CD4-positive, alpha-beta T cell treated with Interleukin-15 for 4 hours (primary cell): Measurements from ENCODE around the gene IFT25.

Experiments used
- DNase-seq: peaks from one replicate; pipeline ENCODE4 v3.0.0-alpha.2; 2020; ENCODE audit warnings: low spot score

Gene IFT25

DNA sequence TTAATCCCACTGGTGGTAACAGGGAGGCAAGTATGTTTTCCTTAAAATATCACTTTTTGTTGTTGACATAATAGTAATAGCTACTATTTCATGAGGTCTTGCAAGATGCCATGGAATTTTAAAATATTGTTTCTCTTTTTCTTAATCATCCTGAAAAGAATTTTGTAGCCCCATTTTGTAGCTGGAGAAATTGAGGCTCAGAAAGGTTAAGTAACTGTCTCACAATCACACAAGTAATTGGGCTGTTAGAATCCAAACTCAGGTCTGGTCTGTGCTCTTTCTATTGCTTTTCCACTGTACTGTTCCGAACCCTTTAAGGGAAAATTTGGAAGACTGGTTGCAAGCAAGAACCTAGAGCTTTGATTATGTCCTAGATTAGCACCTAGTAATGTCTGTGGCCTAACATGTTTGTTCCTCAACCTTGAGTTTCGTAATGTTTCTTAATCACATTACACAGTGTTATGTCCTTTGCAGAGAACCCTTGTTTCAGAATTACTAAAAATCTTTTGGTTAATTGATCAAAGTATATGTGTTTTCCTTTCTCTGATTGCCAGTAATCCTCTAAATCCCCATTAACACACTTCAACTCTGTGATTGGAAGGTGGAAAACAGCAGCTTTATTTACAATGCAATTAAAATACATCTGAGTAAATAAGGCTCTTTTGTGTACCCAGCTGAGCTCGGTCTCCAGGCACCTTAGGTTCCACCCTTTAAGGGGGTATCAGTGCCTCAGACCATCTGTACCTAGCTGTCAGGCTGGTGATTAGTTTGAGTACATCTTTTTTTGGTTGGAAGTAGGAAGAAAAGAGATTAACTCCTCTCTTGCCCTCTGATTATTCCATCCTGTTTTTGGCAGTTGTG lies 11.0 kb upstream of the IFT25 start:
- DNase-seq: no peak

DNA sequence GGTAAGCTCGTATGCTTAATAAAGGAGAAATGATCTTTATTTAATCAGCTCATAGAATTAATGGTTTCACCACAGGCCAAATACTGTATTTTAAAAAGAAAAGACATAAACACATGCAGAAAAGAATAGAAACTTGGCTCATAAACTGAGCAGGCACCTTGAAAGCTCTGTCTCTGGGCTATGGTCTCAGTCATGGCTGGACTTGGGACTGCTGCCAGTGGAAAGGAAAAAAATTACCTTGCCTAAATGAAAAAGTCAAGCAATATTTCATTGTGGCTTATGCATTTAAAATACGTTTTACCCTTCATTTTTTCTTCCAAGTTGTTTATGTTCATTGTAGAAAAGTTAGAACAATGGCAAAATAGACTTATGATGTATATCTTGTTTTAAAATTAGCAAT lies 8.6 kb upstream of the IFT25 start:
- no peak for DNase-seq

DNA sequence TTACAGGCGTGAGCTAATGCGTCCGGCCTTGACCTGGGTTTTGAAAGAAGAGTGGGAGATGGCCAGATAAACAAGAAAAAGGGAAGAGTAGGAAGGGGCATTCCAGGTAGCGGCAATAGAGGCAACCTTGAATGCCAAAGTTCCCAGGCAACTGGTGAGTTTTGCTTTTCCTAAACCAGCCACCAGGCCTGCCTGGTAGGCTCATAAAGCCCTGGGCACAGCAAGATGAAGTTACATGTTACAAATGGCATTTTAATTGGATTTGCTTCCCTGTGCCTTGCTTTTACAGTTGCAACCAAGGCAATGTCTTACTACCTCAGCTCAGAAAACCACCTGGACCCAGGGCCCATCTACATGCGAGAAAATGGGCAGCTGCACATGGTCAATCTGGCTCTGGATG lies 6.2 kb upstream of the IFT25 start:
- DNase-seq: no peak

DNA sequence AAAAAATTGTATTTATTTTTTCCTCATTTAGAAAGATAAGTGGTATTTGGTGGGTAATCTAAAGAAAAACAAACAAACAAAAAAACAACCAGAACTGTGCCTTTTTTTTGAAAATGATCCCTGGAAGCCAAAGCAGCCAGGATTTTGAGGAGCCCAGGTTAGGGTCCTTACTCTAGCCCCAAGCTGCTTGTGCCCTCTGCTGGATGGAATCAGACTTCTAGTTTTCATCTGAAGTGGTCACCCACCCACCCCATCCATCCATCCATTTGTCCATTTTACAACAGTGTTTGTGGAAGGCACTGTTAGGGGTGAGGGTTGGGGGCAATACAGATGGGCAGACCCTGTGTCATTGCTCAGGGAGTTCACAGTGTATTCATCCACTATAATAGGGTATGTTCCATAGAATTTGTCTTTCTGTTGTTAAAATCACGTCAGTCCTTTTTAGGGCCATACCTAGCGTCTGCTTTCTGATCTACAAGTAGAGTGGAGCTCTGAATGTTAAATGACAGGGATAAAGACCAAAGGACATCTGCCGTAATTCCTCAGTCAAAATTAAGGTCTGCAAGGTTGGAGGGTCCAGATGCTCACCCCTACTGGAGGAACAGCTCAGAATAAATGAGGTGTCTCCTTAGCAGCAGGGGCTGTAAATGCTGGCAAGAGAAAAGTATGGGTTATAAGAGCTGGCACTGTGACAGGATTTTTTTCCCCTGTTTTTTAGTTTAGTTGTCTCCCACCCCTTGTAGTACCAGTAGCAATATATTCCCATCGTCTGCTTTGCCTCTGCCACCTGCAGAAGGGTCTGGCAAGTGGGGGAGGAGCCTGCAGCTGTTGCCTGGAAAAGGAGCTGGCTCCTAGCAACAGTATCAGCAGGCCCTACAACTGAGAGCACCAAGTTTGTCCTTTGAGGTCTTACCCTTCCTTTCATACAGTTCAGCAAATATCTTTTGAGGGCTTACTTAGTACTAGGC lies 3.8 kb upstream of the IFT25 start:
- peak; percentile 29 for DNase-seq

DNA sequence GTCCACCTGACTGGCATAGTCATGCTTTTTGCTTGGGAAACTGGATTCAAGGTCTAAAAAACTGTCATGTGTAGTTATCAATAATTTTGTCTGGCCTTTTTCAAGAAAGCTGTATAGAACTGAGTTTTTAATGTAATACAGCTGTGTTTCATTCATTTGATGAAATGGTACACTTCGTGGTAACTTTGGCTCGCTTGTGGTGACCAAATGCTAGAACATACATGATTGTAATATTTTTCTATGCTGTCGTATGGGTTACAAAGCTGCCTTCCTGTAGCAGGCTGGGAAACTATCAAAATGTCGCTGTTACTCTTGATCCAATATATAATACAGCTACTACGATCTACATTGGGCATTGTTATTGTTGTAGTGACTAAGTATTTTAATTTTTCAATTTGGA lies 2.8 kb upstream of the IFT25 start:
- DNase-seq: no peak

DNA sequence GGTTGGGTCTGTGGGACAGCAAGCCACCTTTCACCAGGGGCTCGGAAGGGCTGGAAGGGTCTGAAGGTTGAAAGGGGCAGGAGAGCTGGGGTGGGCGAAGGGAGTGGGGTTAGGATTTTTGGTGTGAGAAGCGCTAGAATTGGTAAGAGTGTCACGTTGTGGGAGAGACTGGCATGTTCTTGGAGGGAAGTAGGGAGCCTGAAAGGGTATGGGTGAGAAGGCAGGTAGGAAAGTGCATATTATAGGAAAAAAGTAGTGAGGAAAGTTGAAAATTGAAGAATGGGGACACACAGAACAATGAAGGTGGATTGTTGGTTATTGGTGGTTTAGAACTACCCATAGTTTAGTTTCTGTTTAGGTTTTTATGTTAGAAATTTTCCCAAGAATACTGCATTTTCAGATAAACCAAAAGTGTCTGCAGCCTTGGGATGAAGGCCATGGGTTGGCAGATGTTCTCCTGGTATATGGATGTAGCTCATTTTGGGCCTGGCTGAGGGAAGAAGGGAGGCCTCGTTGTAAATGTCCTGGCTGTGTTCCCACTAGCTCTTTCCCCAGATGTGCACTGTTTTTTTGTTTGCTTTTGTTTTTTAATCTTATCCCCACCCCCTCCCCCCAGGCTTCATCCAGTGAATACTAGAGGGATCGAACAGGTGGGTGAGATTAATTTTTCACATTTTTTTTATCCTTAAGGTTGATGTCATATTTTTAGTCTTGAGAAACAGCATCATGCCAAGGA lies 1.8 kb upstream of the IFT25 start:
- no peak for DNase-seq

DNA sequence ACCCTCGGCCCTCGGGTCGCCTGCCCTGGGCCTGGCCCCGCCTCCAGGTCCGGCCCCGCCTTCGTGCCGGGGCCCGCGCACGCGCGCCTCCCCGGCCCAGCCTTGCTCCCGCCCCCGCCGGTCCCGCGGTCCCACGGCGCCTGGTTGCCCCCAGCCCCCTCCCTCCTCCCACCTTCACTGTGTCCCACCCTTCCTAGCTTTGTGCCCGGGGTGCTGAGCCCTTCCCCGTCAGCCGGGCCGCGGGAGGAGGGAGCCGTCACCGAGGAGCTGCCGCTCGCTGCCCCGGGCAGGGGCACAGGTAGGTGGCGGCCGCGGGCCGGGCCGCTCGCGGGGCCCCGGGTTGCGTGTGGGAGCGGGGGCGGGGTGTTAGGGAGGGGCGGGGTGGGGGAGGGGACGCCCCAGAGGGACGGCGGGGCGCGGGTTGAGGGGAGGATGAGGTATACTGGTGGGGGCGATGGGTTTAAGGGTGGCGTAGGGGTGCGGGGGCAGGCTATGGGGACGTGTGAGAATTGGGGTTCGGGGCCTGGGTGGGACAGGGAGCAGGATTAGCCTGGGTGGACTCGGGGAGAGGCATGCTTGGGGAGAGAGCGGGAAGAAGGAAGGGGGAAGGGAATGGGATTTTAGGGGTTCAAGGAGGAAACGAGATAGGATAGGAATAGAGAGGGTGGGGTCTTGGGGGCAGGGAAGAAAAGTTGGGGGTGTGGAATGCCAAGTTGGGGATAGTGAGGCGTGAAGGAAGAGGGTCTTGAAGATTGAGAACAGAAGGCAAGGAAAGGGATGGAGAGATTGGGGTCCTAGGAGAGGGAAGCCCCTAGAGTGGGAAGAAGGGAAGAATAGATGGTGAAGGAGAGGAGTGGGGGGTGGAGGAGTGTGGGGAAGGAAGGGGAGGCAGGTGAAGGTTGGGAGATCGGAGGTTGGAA lies 1.0 kb upstream of the IFT25 start, which contains the start of gene LRRC42:
TSS of gene LRRC42 (plus strand) at position 99 of the 920 bp plus-strand sequence. CDS start 5,650 bp downstream, outside the sequence.
- no peak for DNase-seq

DNA sequence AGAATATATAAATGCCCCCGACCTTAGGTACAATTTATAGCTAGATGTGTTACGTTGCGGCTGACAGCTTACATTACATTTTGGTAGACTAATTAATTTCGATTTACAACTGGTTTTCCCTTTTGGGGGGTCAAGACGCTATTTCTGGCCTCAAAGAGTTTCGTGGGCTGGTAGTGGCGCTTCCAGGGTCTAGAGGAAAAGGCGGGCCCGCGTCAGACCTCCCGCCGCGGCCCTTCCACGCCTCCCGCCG lies 391 bp downstream of the IFT25 start:
- peak; percentile 4 for DNase-seq

DNA sequence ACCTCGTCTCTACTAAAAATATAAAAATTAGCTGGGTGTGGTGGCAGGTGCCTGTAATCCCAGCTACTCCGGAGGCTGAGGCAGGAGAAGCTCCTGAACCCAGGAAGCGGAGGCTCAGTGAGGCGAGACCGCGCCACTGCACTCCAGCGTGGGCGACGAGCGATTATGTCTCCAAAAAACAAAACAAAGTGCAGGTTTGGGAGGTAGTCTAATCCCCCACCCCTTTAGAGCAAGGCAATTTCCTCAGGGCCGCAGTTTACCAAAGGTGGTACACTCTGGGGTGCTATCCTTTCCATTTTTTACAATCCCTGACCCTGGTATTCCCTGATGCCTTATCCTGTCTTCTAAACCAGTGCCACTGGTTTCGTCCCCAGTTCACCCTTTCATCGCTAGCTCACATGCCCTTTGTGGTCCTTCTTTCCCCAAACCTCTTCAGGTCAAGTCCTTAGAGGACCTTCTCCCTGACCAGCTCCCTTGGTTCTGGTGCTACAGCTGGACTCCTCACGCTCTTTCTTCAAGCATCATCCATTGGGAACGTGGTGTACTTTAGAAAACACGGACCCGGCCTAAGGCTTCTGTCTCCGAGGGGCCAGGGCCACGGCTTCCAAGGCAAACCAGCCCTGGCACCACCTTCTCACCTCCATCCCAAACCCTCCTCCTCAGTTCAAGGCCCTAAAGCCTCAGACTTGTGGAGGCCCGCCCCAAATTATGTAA lies 873 bp downstream of the IFT25 start:
- no peak for DNase-seq

DNA sequence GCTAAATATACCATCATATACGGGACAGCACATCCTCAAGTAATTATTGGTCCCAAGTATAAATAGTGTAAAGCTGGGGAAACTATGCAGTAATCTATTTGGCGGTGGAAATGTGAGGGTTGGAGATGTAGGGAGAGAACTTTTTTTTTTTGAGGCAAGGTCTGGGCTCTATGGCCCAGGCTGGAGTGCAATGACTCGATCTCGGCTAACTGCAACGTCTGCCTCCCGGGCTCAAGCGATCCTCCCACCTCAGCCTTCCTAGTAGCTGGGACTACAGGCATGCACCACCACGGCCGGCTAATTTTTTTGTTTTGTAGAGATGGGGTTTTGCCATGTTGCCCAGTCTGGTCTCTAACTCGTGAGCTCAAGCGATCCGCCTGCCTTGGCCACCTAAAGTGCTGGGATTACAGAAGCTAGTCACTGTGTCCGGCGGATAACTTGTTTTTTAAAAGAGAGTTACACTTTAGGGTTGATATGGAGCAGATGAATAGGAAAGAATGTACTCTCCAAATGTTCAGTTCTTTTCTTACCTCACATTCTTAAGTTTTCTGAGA lies 1.9 kb downstream of the IFT25 start:
- DNase-seq: no peak

DNA sequence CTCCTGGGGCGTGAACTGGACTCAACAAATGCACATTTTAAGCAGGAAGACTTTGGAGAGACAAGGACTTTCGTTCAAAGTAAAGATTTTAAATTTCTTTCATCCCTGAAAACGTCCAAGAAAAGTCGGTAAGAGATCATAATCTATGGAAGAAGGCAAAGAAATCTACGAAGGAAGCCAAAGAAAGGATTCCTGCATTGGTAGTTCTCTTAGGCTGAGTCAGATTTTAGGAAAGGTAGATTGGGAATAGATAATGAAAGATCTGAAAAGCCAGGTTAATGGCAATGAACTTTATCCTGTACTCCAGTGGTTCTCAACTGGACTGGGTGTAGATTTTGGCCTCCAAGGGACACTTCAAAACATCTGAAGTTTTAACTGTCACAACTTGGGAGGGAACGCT lies 2.4 kb downstream of the IFT25 start:
- DNase-seq: no peak

DNA sequence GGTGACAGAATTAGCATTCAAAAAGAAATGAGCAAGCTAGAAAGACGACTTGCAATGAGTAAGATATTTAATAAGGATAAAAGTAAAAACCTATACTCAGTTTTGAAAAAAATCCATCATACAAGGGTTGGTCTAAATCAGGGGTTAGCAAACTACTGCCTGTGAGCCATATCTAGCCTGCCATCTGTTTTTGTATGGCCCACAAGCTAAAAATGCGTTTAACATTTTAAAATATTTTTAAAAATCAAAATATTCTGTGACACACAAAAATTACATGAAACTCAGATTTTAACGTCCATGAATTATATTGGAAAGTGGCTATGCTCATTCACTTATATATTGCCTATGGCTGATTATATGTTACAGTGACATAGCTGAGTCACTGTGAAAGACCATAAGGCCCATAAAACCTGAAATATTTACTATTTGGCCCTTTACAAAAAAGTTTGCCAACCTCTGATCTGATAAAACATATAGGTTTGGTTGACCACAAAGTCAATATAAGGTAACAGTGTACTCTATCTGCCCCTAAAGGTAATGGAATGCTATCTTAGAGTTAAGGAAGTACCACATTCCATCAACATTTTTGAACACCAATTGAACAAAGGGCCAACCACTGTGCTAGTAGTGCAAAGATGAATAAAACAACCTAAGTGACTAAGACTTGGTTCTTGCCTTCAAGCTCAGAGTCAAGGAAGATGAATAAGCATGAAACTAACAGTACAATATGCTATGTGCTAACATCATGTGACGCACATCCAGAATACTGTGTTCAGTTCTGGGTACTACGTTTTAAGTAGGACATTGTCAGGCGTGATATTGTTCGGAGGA lies 3.2 kb downstream of the IFT25 start:
- no peak for DNase-seq

DNA sequence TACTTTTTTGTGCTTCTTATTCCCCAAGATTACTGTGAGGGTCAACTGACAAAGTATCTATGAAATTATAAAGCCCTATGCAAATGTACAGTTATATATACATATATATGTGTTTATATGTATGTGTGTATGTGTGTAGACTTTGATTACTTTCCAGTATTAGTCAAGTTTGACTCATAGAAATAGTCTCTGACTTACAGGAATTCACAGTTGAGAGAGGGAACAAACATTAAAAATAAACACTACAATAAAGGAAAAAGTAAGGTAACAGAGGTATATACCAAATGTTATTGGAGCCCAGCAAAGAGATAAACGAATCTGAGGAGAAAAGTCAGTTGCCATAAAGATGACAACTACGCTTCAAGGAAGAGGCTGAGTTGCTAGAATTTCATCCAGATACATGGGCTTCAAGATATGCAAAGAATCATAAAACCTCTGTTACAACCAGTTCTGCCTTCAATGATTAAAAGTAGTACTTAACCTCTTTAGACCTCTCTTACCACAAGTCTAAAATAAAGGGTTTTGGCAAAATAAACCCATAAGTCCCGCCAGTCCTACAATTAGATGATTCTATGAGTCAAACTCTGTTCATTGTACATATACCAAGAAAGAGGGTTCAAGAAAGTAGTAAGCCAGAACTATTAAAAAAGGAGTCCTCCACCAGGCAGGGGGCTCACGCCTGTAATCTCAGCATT lies 7.2 kb downstream of the IFT25 start:
- DNase-seq: no peak

DNA sequence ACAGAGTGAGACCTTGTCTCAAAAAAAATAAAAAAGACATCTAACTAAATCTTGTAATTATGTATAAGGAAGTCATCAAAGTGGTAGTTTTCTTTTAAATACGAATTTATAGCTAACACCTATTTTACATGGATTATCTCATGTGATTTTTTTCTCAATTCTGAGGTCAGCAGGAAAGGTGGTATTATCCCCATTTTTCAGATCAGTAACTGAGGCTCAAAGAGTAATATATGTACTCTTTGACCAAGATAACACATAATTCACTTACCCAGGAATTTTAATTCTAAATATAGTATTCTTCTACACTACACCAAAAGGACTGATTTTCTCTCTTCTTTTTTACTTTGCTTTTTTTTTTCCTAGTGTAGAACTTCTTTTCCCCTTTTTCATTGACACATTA lies 9.1 kb downstream of the IFT25 start:
- DNase-seq: no peak

DNA sequence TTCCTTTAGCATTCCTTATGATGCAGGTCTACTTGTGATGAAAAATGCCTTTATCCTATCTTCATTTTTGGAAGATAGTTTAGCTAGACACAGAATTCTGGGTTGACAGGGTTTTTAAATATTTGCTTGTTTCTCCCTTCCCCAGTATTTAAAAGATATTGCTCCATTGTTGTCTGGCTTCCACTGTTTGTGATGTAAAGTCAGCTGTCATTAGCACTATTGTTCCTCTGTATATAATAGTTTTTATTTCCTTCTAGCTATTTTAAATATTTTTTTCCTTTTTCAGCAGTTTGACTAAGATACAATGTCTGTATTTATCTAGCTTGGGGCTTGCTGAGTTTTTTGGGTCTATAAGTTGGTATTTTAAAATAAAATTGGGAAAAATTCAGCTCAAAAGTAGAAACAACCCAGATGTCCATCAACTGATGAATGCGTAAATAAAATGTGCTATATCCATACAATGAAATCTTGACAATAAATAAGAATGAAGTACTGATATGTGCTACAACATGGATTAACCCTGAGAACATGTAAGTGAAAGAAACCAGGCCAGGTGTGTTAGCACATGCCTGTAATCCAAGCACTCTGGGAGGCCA lies 11.2 kb downstream of the IFT25 start:
- DNase-seq: no peak

DNA sequence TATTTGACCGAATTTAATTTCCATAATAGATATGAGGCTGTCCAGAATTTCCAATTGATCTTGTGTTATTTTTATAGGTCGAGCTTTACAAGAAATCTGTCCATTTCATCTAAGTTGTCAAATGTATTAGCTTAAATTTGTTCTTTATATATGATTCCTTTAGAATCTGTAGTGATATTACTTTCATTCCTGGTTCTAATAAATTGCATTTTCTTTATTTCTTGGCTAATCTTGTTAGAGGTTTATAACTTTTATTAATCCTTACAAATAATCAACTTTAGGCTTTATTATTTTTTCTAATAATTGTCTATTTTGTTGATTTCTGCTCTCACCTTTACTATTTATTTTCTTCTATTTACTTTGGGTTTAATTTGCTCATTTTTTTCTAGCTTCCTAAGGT lies 14.0 kb downstream of the IFT25 start:
- no peak for DNase-seq

DNA sequence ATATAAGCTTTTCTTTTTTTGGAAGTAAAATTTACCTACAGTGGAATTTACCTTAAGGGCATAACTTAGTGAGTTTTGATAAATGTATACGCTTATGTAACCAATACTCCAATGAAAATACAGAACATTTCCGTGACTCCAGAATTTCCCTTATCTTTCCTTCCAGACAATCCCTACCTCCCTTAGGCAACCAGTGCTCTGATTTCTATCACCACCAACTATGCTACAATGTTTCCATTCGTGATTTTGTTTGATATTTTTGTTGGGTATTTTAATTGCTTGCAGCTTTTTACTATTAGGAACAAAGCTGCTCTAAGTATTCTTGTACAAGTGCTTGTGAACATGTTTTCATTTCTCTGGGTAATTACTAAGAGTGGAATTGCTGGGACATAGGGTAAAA lies 14.6 kb downstream of the IFT25 start:
- no peak for DNase-seq

DNA sequence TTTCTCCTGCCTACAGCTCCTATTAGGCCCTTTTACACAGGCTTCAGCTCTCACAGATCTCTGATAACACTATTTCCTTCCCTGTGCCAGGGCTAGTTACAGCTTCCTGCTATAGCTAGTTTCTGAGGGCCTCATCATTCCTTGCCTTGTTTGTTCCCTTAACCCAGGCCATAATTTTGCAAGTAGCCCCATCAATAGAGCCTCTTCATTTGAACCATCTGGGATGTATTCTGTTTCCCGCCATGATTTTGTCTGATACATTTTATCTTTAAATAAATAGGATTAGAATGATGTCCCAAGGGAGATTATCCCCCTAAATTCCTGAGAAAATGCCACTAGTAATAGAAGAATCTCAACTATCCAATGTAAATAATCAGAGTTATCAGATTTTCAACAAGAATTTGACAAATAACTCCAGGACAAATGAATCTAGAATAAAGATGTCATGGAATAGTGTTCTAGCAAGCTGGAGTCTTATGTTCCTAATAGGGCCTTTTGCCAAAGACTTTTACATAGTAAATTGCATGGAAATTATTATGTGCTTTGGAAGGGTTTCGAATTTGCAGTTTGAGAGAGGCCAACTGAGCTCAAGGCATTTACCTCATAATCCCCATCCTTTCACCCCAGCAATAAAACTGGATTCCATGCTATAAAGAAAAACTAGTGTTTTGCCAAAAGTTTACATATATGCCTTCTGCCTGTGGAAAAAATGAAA lies 16.1 kb downstream of the IFT25 start:
- DNase-seq: no peak
